DND-41 (cell line): ENCODE measurements around the gene RALGPS1.

Experiments
- EZH2 ChIP-seq: IDR thresholded peaks from 3 replicates; pipeline ENCODE4 v1.6.1; 2012; ENCODE audit warnings: borderline replicate concordance, low read depth, mild to moderate bottlenecking, moderate library complexity, low read length, inconsistent platforms; ENCODE audit not compliant: severe bottlenecking
- TF ChIP-seq, protein P1 (sequence below): IDR thresholded peaks from 2 replicates; pipeline ENCODE4 v1.5.1; 2012; ENCODE audit warnings: borderline replicate concordance, low read length, moderate library complexity, mild to moderate bottlenecking; ENCODE audit not compliant: poor library complexity, severe bottlenecking; ENCODE audit errors: extremely low read depth

DNA sequence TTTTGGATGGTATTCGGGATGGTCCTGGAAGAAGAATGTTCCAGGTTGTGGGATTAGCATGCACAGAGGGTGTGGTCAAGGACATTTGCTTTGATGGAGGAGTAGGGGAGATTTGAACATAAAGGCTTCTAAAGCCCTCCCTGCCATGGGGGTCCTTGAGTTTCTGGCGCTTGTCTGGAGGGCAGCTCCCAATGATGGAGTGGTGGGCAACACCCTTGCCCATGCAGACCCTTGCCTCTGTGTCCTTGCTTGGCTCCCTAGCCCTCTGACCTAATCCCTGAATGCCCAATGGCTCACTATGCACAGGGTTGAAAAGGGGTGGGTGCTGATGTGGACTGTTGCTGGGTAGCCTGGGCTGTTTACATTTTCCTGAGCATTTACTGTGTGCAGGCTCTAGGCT is 66.6 kb downstream of the RALGPS1 start:
- no peak for TF ChIP-seq EZH2
- TF ChIP-seq, protein P1, sequence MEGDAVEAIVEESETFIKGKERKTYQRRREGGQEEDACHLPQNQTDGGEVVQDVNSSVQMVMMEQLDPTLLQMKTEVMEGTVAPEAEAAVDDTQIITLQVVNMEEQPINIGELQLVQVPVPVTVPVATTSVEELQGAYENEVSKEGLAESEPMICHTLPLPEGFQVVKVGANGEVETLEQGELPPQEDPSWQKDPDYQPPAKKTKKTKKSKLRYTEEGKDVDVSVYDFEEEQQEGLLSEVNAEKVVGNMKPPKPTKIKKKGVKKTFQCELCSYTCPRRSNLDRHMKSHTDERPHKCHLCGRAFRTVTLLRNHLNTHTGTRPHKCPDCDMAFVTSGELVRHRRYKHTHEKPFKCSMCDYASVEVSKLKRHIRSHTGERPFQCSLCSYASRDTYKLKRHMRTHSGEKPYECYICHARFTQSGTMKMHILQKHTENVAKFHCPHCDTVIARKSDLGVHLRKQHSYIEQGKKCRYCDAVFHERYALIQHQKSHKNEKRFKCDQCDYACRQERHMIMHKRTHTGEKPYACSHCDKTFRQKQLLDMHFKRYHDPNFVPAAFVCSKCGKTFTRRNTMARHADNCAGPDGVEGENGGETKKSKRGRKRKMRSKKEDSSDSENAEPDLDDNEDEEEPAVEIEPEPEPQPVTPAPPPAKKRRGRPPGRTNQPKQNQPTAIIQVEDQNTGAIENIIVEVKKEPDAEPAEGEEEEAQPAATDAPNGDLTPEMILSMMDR: no peak
